Endodermal cell (in vitro differentiated cells): Measurements from ENCODE around the gene UVRAG. TPM values are rescaled to one million over a fixed set of nuclear protein-coding genes. Genes with fewer than 3 reads are reported as not detected.

Source experiments
- DNase-seq: peaks from one replicate; pipeline ENCODE4 v3.0.0-alpha.2; 2017
- H3K27ac ChIP-seq: 2 replicates; pipeline ENCODE4 v1.5.1; 2013; ENCODE audit warnings: mild to moderate bottlenecking, low read depth, low read length, moderate library complexity
- H3K27me3 ChIP-seq: 2 replicates; pipeline ENCODE4 v1.6.1; 2013; ENCODE audit warnings: mild to moderate bottlenecking, low read length, moderate library complexity; ENCODE audit not compliant: insufficient read depth, control insufficient read depth, poor library complexity, severe bottlenecking
- H3K36me3 ChIP-seq: 2 replicates; pipeline ENCODE4 v1.7.0; 2013; ENCODE audit warnings: mild to moderate bottlenecking, low read length, moderate library complexity; ENCODE audit not compliant: control insufficient read depth, insufficient read depth
- H3K4me1 ChIP-seq: one replicate; pipeline ENCODE4 v1.7.0; 2013; ENCODE audit warnings: low read length; ENCODE audit not compliant: control insufficient read depth, insufficient read depth
- H3K4me3 ChIP-seq: 2 replicates; pipeline ENCODE4 v1.5.1; 2013; ENCODE audit warnings: mild to moderate bottlenecking, low read length, moderate library complexity
- H3K9ac ChIP-seq: 2 replicates; pipeline ENCODE4 v1.6.1; 2013; ENCODE audit warnings: mild to moderate bottlenecking, low read length, moderate library complexity; ENCODE audit not compliant: poor library complexity, severe bottlenecking; ENCODE audit errors: extremely low read depth
- H3K9me3 ChIP-seq: 2 replicates; pipeline ENCODE4 v1.6.1; 2013; ENCODE audit warnings: mild to moderate bottlenecking, low read length, moderate library complexity; ENCODE audit not compliant: control insufficient read depth
- H3K27ac Mint-ChIP-seq: 2 replicates; pipeline ENCODE4 v1.8.0; 2020; ENCODE audit warnings: mixed read lengths
- H3K27me3 Mint-ChIP-seq: 2 replicates; pipeline ENCODE4 v1.8.0; 2021; ENCODE audit warnings: mild to moderate bottlenecking, mixed read lengths; ENCODE audit not compliant: insufficient read depth
- H3K36me3 Mint-ChIP-seq: 2 replicates; pipeline ENCODE4 v1.8.0; 2020; ENCODE audit warnings: low read depth, mixed read lengths
- H3K4me1 Mint-ChIP-seq: 2 replicates; pipeline ENCODE4 v1.8.0; 2020; ENCODE audit warnings: mixed read lengths
- H3K4me3 Mint-ChIP-seq: 2 replicates; pipeline ENCODE4 v1.8.0; 2020; ENCODE audit warnings: mild to moderate bottlenecking, moderate library complexity, mixed read lengths
- H3K9me3 Mint-ChIP-seq: 2 replicates; pipeline ENCODE4 v1.8.0; 2020; ENCODE audit warnings: mild to moderate bottlenecking, mixed read lengths
- WGBS, 2 experiments: methylation state at CpG; one replicate each; pipeline versions ENCODE4 v1.1.5 to v1.1.7; 2013; ENCODE audit warnings: missing lambda C conversion rate in 2 of 2, mixed read lengths in 1 of 2; ENCODE audit not compliant: insufficient coverage in 1 of 2, insufficient read length in 1 of 2; 5-methylcytosine and 5-hydroxymethylcytosine counted together
- total RNA-seq, 2 donors: library from RNA; stranded (reverse); fragmentation: NEBNext Ultra II Directional in 1 of 2; extraction: Animal tissue kit (Norgen Biotek cat#: 25700) in 1 of 2; gene quantifications; 2 replicates in 1 of 2; 3 replicates in 1 of 2; pipeline ENCODE4 v1.2.1, GENCODE V29; 2021
- TF ChIP-seq, protein P1 (sequence below): fragments of 200-600 bp; sonication (generic); conservative IDR thresholded peaks from 2 replicates; pipeline ENCODE4 v1.5.0; 2021; ENCODE audit warnings: antibody characterized with exemption, mild to moderate bottlenecking

UVRAG gene
- total RNA-seq, 2 donors from 2014 or later = 19.7 to 34.9 TPM

DNA sequence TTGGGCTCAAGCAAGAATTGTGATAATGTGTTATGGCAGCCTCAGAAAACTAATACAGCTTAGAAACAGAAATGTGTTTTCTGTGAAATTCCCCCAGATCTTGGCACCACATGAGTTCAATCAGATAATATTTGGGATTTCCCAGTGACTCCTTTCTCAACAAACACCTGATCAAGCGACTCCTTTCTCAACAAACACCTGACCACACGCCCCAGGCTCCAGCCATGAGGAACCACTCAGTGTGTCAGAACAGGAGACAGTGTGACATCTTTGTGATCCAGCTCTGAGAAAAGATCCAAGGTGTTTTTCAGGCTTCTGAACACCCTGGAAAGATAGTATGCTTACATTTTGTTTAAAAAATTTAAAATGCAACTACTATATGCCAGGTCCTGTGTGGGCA, 1.9 kb upstream of the UVRAG start:
- H3K4me1 ChIP-seq = peaks cover 17% of the 10 kb centered on the region
- Mint-ChIP-seq H3K36me3 (no peaks in the 10 kb centered on the region), H3K4me3 (no peak overlapping the region), H3K4me1 (peaks cover 33% of the 10 kb centered on the region), H3K9me3 (no peaks in the 10 kb centered on the region), H3K27ac (peak overlapping the region; percentile 42), H3K27me3 (peaks cover 2% of the 10 kb centered on the region)
- no peak for DNase-seq
- H3K36me3 ChIP-seq = no peaks in the 10 kb centered on the region
- no peaks in the 10 kb centered on the region for H3K27me3 ChIP-seq
- H3K27ac ChIP-seq = no peak overlapping the region
- H3K9me3 ChIP-seq = no peaks in the 10 kb centered on the region
- WGBS, 2 experiments = 81 to 100% methylated on average over 2 of the region's 2 CpGs
- TF ChIP-seq, protein P1, sequence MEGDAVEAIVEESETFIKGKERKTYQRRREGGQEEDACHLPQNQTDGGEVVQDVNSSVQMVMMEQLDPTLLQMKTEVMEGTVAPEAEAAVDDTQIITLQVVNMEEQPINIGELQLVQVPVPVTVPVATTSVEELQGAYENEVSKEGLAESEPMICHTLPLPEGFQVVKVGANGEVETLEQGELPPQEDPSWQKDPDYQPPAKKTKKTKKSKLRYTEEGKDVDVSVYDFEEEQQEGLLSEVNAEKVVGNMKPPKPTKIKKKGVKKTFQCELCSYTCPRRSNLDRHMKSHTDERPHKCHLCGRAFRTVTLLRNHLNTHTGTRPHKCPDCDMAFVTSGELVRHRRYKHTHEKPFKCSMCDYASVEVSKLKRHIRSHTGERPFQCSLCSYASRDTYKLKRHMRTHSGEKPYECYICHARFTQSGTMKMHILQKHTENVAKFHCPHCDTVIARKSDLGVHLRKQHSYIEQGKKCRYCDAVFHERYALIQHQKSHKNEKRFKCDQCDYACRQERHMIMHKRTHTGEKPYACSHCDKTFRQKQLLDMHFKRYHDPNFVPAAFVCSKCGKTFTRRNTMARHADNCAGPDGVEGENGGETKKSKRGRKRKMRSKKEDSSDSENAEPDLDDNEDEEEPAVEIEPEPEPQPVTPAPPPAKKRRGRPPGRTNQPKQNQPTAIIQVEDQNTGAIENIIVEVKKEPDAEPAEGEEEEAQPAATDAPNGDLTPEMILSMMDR = no peak
- H3K9ac ChIP-seq = no peak overlapping the region
- H3K4me3 ChIP-seq = peak overlapping the region; percentile 91

DNA sequence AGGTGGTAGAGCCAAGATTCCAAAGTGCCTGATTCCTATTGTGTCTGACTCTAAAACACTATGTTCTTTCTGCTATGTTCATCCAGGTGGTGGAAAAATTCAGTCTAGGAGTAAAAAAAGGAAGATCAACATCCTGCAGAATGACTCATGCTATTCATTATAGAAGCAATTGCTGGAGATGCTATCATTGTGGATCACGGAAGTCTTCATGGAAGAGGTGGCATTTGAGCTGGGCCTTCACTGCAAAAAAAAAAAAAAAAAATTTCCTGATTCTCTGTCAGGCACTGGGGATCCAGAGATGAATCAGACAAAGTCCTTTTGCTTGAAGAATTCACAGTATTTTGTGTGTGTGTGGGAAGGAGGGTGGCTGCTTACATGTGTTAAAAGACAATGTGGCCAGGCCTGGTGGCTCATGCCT, 1.4 kb upstream of the UVRAG start:
- Mint-ChIP-seq H3K9me3 (no peaks in the 10 kb centered on the region), H3K27me3 (no peaks in the 10 kb centered on the region), H3K4me1 (peaks cover 33% of the 10 kb centered on the region), H3K4me3 (no peak overlapping the region), H3K36me3 (no peaks in the 10 kb centered on the region), H3K27ac (peak overlapping the region; percentile 96)
- no peak for DNase-seq
- no peaks in the 10 kb centered on the region for H3K27me3 ChIP-seq
- no peaks in the 10 kb centered on the region for H3K36me3 ChIP-seq
- peak overlapping the region; percentile 56 for H3K9ac ChIP-seq
- no peak overlapping the region for H3K27ac ChIP-seq
- H3K4me1 ChIP-seq = peaks cover 17% of the 10 kb centered on the region
- 91 to 95% methylated on average over 1 of the region's 1 CpG for WGBS, 2 experiments
- TF ChIP-seq, protein P1 = no peak
- peak overlapping the region; percentile 91 for H3K4me3 ChIP-seq
- H3K9me3 ChIP-seq = no peaks in the 10 kb centered on the region

- Histone ChIP-seq H3K4me3 (peak overlapping the region; percentile 91), H3K27ac (no peak overlapping the region), H3K9me3 (no peaks in the 10 kb centered on the region), H3K27me3 (no peaks in the 10 kb centered on the region), H3K9ac (peak overlapping the region; percentile 56), H3K4me1 (peaks cover 17% of the 10 kb centered on the region), H3K36me3 (no peaks in the 10 kb centered on the region)
- H3K4me1 Mint-ChIP-seq = peaks cover 33% of the 10 kb centered on the region
- no peak overlapping the region for H3K4me3 Mint-ChIP-seq
- TF ChIP-seq, protein P1 = no peak
- H3K27ac Mint-ChIP-seq = peak overlapping the region; percentile 96
- DNase-seq = no peak
- WGBS, 2 experiments = 2% methylated on average over 11 to 12 of the region's 12 CpGs
- H3K9me3 Mint-ChIP-seq = no peaks in the 10 kb centered on the region
- no peaks in the 10 kb centered on the region for H3K27me3 Mint-ChIP-seq
- H3K36me3 Mint-ChIP-seq = no peaks in the 10 kb centered on the region
These were observed 690 bp upstream of the UVRAG start for GRCh38 chr11:75814363-75814676.
